Neural progenitor cell (in vitro differentiated cells): ENCODE measurements around the gene ZRANB3. TPM values are rescaled to one million over a fixed set of nuclear protein-coding genes. Genes with fewer than 3 reads are reported as not detected.
"Not testable (repeated sequence)": the region's sequence is repeated elsewhere in the genome, so short reads cannot be mapped to it uniquely, and the experiment has no call there.

Source experiments
- DNase-seq: peaks from one replicate; pipeline ENCODE4 v3.0.0-alpha.2; 2016; ENCODE audit warnings: low spot score
- H2AFZ ChIP-seq: fragments of 200-600 bp; sonication (generic); replicated peaks from 2 replicates; pipeline ENCODE4 v1.6.1; 2016; ENCODE audit warnings: antibody characterized with exemption
- H3F3A ChIP-seq: fragments of 200-600 bp; sonication (generic); 2 replicates; pipeline ENCODE4 v1.6.1; 2016; ENCODE audit warnings: antibody characterized with exemption, low read depth
- H3K27ac ChIP-seq: fragments of 200-600 bp; sonication (generic); 2 replicates; pipeline ENCODE4 v1.5.1; 2016; ENCODE audit warnings: mild to moderate bottlenecking
- H3K27me3 ChIP-seq: fragments of 200-600 bp; sonication (generic); 2 replicates; pipeline ENCODE4 v1.6.1; 2016; ENCODE audit warnings: mild to moderate bottlenecking, moderate library complexity
- H3K36me3 ChIP-seq: fragments of 200-600 bp; sonication (generic); 2 replicates; pipeline ENCODE4 v1.5.1; 2016
- H3K4me1 ChIP-seq: fragments of 200-600 bp; sonication (generic); 2 replicates; pipeline ENCODE4 v1.6.1; 2016; ENCODE audit warnings: mixed run types
- H3K4me2 ChIP-seq: fragments of 200-600 bp; sonication (generic); 2 replicates; pipeline ENCODE4 v1.6.1; 2016
- H3K4me3 ChIP-seq: fragments of 200-600 bp; sonication (generic); 2 replicates; pipeline ENCODE4 v1.5.1; 2016
- H3K79me2 ChIP-seq: fragments of 200-600 bp; sonication (generic); 2 replicates; pipeline ENCODE4 v1.6.1; 2016; ENCODE audit warnings: low read depth
- H3K9ac ChIP-seq: fragments of 200-600 bp; sonication (generic); 2 replicates; pipeline ENCODE4 v1.6.1; 2016
- H3K9me3 ChIP-seq: fragments of 200-600 bp; sonication (generic); 2 replicates; pipeline ENCODE4 v1.5.1; 2016; ENCODE audit warnings: low read depth
- H4K20me1 ChIP-seq: fragments of 200-600 bp; sonication (generic); 2 replicates; pipeline ENCODE4 v1.6.1; 2016; ENCODE audit warnings: low read depth
- H3K27ac Mint-ChIP-seq: 3 replicates; pipeline ENCODE4 v1.8.0; 2021; ENCODE audit warnings: mixed read lengths
- H3K27me3 Mint-ChIP-seq: 2 replicates; pipeline ENCODE4 v1.8.0; 2022; ENCODE audit warnings: low read depth, mild to moderate bottlenecking, inconsistent platforms, moderate library complexity, mixed read lengths; ENCODE audit not compliant: insufficient read depth
- H3K36me3 Mint-ChIP-seq: 3 replicates; pipeline ENCODE4 v1.8.0; 2021; ENCODE audit warnings: mixed read lengths
- H3K4me1 Mint-ChIP-seq: 3 replicates; pipeline ENCODE4 v1.8.0; 2021; ENCODE audit warnings: mixed read lengths
- H3K4me3 Mint-ChIP-seq: 3 replicates; pipeline ENCODE4 v1.8.0; 2021; ENCODE audit warnings: mild to moderate bottlenecking, moderate library complexity, mixed read lengths
- H3K9me3 Mint-ChIP-seq: 3 replicates; pipeline ENCODE4 v1.8.0; 2020; ENCODE audit warnings: mixed read lengths
- CTCF ChIP-seq: fragments of 200-600 bp; sonication (generic); IDR thresholded peaks from 2 replicates; pipeline ENCODE4 v1.5.1; 2017; ENCODE audit warnings: antibody characterized with exemption, mild to moderate bottlenecking
- EZH2 ChIP-seq: fragments of 200-600 bp; sonication (generic); IDR thresholded peaks from 2 replicates; pipeline ENCODE4 v1.6.1; 2017; ENCODE audit warnings: antibody characterized with exemption, mild to moderate bottlenecking, moderate library complexity
- EZH2phosphoT487 ChIP-seq: fragments of 200-600 bp; sonication (generic); IDR thresholded peaks from 2 replicates; pipeline ENCODE4 v1.6.1; 2017; ENCODE audit warnings: antibody characterized with exemption
- total RNA-seq: library from RNA; depleted of rRNA; stranded (reverse); fragments of >200 nt; gene quantifications from 2 replicates; pipeline ENCODE4 v1.2.3, GENCODE V29; 2015; ENCODE audit warnings: low replicate concordance

The ZRANB3 gene
- total RNA-seq, 1 donor from 2014 or later = 35.9 TPM

GRCh38 chr2:135386993-135387392, 144.0 kb downstream of the ZRANB3 start:
- Histone ChIP-seq H3K79me2 (no peaks in the 10 kb centered on the region), H2AFZ (no peak overlapping the region), H3F3A (no peaks in the 10 kb centered on the region), H3K36me3 (no peaks in the 10 kb centered on the region), H3K4me3 (no peak overlapping the region), H3K9me3 (no peaks in the 10 kb centered on the region), H3K4me2 (no peak overlapping the region), H3K4me1 (no peaks in the 10 kb centered on the region), H3K9ac (no peak overlapping the region), H4K20me1 (no peaks in the 10 kb centered on the region), H3K27me3 (no peaks in the 10 kb centered on the region), H3K27ac (no peak overlapping the region)
- Mint-ChIP-seq H3K4me1 (no peaks in the 10 kb centered on the region), H3K4me3 (no peak overlapping the region), H3K9me3 (peaks cover 28% of the 10 kb centered on the region), H3K36me3 (peaks cover 24% of the 10 kb centered on the region), H3K27ac (no peak overlapping the region), H3K27me3 (no peaks in the 10 kb centered on the region)
- DNase-seq = no peak
- TF ChIP-seq CTCF (no peak), EZH2phosphoT487 (no peak), EZH2 (no peak)

GRCh38 chr2:135378591-135378990, 152.4 kb downstream of the ZRANB3 start:
- Histone ChIP-seq H3K9ac (no peak overlapping the region), H3F3A (no peaks in the 10 kb centered on the region), H3K9me3 (no peaks in the 10 kb centered on the region), H2AFZ (no peak overlapping the region), H3K4me3 (no peak overlapping the region), H3K27me3 (no peaks in the 10 kb centered on the region), H3K27ac (no peak overlapping the region), H3K4me2 (no peak overlapping the region), H4K20me1 (no peaks in the 10 kb centered on the region), H3K36me3 (no peaks in the 10 kb centered on the region), H3K4me1 (no peaks in the 10 kb centered on the region), H3K79me2 (no peaks in the 10 kb centered on the region)
- Mint-ChIP-seq H3K9me3 (peaks cover 25% of the 10 kb centered on the region), H3K27me3 (no peaks in the 10 kb centered on the region), H3K4me3 (no peak overlapping the region), H3K36me3 (peaks cover 6% of the 10 kb centered on the region), H3K4me1 (no peaks in the 10 kb centered on the region), H3K27ac (no peak overlapping the region)
- no peak for DNase-seq
- TF ChIP-seq EZH2phosphoT487 = no peak
- no peak for TF ChIP-seq EZH2
- TF ChIP-seq CTCF = no peak

- Mint-ChIP-seq H3K27me3 (no peaks in the 10 kb centered on the region), H3K9me3 (no peaks in the 10 kb centered on the region), H3K4me1 (no peaks in the 10 kb centered on the region), H3K36me3 (peaks cover 3% of the 10 kb centered on the region), H3K27ac (no peak overlapping the region), H3K4me3 (no peak overlapping the region)
- Histone ChIP-seq H3K4me1 (no peaks in the 10 kb centered on the region), H3K79me2 (no peaks in the 10 kb centered on the region), H2AFZ (no peak overlapping the region), H4K20me1 (no peaks in the 10 kb centered on the region), H3K27me3 (no peaks in the 10 kb centered on the region), H3K4me3 (no peak overlapping the region), H3K9ac (no peak overlapping the region), H3F3A (no peaks in the 10 kb centered on the region), H3K36me3 (no peaks in the 10 kb centered on the region), H3K4me2 (no peak overlapping the region), H3K9me3 (no peaks in the 10 kb centered on the region), H3K27ac (no peak overlapping the region)
- DNase-seq = no peak
- TF ChIP-seq CTCF (no peak), EZH2 (no peak), EZH2phosphoT487 (no peak)
These were observed 157.3 kb downstream of the ZRANB3 start for GRCh38 chr2:135373702-135374101.

GRCh38 chr2:135349941-135350340, 181.1 kb downstream of the ZRANB3 start:
- H3K4me1 Mint-ChIP-seq = no peaks in the 10 kb centered on the region
- Histone ChIP-seq H3K9me3 (no peaks in the 10 kb centered on the region), H3K4me2 (no peak overlapping the region), H3K36me3 (peaks cover 9% of the 10 kb centered on the region), H2AFZ (no peak overlapping the region), H3K27me3 (no peaks in the 10 kb centered on the region), H3K4me3 (no peak overlapping the region), H3K27ac (no peak overlapping the region), H3K79me2 (no peaks in the 10 kb centered on the region), H3F3A (no peaks in the 10 kb centered on the region), H4K20me1 (no peaks in the 10 kb centered on the region), H3K9ac (no peak overlapping the region), H3K4me1 (no peaks in the 10 kb centered on the region)
- no peak overlapping the region for H3K4me3 Mint-ChIP-seq
- no peak overlapping the region for H3K27ac Mint-ChIP-seq
- no peak for DNase-seq
- H3K36me3 Mint-ChIP-seq = peaks cover 26% of the 10 kb centered on the region
- H3K9me3 Mint-ChIP-seq = peaks cover 11% of the 10 kb centered on the region
- H3K27me3 Mint-ChIP-seq = no peaks in the 10 kb centered on the region
- TF ChIP-seq CTCF = no peak
- TF ChIP-seq EZH2phosphoT487 = no peak
- no peak for TF ChIP-seq EZH2

GRCh38 chr2:135348096-135348704, 182.8 kb downstream of the ZRANB3 start:
- not testable (repeated sequence) for H3K27ac ChIP-seq, H3K27ac Mint-ChIP-seq
- peaks cover 31% of the 10 kb centered on the region for H3K36me3 Mint-ChIP-seq

More at GRCh38 chr2:135348096-135348704, 182.8 kb downstream of the ZRANB3 start:
- not testable (repeated sequence) for H3K36me3 ChIP-seq, H3K27me3 ChIP-seq, H3K4me2 ChIP-seq, H3K79me2 ChIP-seq, H3K4me3 Mint-ChIP-seq, H3K9ac ChIP-seq, H4K20me1 ChIP-seq, H2AFZ ChIP-seq, H3K4me1 Mint-ChIP-seq, DNase-seq, H3K4me3 ChIP-seq, H3K9me3 ChIP-seq, H3K4me1 ChIP-seq, H3K27me3 Mint-ChIP-seq, H3F3A ChIP-seq
- H3K9me3 Mint-ChIP-seq = peaks cover 11% of the 10 kb centered on the region
